Retinal pigment epithelial cell (primary cell): ENCODE results near the gene COLGALT1.
"Not testable (repeated sequence)": the region's sequence is repeated elsewhere in the genome, so short reads cannot be mapped to it uniquely, and the experiment has no call there.

Experiments
- DNase-seq: peaks from one replicate; pipeline ENCODE4 v3.0.0-alpha.2; 2010; ENCODE audit warnings: low read depth
- H3K4me3 ChIP-seq: 2 replicates; pipeline ENCODE4 v1.5.1; 2011; ENCODE audit warnings: mild to moderate bottlenecking, low read length, control low read depth, moderate library complexity
- TF ChIP-seq, protein P1 (sequence below): conservative IDR thresholded peaks from 2 replicates; pipeline ENCODE4 v1.5.1; 2011; ENCODE audit warnings: low read depth, low read length, control low read depth, inconsistent platforms

The COLGALT1 gene

DNA sequence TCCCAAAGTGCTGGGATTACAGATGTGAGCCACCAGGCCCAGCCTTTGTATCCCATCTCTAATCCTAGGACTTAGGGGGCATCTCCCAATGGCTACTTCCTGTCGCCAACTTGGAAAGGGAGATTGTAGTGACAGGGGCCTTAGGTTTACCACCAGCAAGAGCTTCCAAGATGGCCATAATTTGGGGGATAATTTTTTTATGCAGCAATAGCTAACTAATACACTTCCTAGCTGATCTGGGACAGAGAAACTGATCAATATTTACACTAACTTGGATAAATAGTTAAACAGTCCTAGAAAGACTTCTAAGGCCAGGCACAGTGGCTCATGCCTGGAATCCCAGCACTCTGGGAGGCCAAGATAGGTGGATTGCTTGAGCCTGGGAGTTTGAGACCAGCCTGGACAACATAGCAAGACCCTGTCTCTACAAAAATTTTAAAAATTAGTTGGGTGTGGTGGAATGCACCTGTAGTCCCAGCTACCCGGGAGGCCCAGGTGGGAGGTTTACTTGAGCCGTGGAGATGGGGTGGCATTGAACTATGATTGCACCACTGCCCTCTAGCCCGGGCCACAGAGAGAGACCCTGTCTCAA lies 5.3 kb upstream of the COLGALT1 start:
- no peak overlapping the region for H3K4me3 ChIP-seq
- TF ChIP-seq, protein P1, sequence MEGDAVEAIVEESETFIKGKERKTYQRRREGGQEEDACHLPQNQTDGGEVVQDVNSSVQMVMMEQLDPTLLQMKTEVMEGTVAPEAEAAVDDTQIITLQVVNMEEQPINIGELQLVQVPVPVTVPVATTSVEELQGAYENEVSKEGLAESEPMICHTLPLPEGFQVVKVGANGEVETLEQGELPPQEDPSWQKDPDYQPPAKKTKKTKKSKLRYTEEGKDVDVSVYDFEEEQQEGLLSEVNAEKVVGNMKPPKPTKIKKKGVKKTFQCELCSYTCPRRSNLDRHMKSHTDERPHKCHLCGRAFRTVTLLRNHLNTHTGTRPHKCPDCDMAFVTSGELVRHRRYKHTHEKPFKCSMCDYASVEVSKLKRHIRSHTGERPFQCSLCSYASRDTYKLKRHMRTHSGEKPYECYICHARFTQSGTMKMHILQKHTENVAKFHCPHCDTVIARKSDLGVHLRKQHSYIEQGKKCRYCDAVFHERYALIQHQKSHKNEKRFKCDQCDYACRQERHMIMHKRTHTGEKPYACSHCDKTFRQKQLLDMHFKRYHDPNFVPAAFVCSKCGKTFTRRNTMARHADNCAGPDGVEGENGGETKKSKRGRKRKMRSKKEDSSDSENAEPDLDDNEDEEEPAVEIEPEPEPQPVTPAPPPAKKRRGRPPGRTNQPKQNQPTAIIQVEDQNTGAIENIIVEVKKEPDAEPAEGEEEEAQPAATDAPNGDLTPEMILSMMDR = no peak
- no peak for DNase-seq

DNA sequence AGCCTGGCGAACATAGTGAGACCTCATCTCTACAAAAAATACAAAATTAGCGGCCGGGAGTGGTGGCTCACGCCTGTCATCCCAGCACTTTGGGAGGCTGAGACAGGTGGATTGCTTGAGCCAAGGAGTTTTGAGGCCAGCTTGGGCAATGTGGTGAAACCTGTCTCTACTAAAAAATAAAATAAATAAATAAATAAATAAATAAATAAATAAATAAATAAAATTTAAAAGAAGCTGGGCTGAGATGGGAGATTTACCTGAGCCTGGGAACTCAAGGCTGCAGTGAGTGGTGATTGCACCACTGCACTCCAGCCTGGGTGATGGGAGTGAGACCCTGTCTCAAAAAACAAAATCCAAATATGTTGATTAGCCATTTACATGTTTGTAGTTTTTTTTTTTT lies 2.7 kb upstream of the COLGALT1 start:
- DNase-seq, H3K4me3 ChIP-seq: not testable (repeated sequence)

DNA sequence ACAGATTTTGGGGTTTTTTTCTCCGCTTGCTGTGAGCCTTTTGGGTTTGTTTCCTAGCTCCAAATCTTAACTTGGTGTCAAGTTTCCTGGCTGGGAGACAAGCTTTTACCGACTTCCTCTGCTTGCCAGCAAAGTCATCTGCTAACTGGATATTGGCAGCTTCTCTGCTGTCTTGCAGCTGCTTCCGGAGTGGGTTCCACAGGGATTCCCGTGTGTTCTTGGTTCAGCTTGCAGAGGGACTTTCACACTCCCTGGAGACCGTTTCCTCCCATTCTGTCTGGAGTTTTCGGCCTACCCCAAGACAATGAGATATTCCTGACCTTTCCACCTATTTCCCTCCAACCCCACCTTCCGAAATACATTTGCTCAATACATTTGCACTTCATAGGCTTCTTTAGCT lies 2.2 kb upstream of the COLGALT1 start:
- no peak for DNase-seq

DNA sequence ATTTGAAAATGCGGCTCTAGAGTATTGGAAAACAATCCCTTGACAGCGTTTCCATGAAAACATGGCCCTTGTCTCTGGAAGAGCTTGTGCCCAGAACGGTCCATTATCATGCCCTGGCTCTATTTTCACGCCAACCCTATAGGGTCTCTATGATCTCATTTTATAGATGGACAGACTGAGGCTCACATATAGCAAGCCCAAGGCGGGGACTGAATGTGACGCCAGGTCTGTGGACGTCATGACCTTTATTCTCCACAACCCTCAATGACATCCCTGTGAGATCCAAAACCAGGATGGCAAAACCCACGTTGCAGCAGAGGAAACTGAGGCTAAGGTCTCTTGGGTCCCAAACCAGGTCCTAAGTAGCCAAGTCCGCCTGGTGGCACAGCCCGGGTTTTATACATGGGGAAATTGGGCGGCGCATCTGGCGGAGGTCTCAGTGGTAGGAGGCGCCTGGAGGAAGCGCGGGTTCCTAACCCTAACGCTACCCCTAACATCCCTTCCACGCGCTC lies 425 bp upstream of the COLGALT1 start:
- TF ChIP-seq, protein P1 = no peak
- no peak for DNase-seq
- peak overlapping the region; percentile 80 for H3K4me3 ChIP-seq

More for the DNA sequence above, 2.2 kb upstream of the COLGALT1 start:
- TF ChIP-seq, protein P1 = no peak
- H3K4me3 ChIP-seq = no peak overlapping the region

DNA sequence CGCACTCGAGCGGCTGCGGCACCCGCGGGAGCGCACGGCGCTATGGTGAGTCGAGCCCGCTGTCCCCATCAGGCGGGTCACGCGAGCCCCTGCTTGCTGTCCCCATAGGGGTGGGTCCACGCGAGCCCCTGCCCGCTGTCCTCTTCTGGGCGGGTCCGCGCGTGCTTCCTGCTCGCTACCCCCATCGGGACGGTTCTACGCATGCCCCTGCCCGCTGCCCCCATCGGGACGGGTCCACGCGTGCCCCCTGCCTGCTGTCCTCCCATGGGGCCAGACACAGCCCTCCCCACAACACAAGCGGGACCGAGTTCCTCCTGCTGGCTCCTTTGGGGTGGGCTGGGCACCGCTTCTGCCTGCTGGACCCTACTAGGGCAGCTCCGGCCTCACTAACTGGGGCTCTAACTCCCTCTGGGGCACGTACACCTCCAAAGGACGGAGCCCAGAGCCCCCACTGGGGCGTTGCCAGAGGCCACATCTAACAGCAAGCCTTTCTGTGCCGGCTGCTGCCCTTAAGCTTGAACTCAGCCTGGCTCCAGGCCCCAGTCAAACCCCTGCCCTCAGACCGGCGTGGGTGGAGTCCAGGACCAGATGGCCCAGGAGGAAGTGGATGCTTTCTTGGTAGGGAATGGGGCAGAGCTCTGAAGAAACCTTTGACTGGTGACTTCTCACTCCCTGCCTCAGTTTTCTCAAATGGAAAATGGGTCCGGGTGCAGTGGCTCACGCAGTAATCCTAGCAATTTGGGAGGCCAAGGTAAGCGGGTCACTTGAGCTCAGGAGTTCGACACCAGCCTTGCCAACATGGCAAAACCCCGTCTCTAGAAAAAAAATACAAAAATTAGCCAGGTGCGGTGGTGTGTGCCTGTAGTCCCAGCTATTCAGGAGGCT lies 722 bp downstream of the COLGALT1 start:
- H3K4me3 ChIP-seq = peak overlapping the region; percentile 80
- DNase-seq = no peak
- TF ChIP-seq, protein P1 = peak; percentile 2

DNA sequence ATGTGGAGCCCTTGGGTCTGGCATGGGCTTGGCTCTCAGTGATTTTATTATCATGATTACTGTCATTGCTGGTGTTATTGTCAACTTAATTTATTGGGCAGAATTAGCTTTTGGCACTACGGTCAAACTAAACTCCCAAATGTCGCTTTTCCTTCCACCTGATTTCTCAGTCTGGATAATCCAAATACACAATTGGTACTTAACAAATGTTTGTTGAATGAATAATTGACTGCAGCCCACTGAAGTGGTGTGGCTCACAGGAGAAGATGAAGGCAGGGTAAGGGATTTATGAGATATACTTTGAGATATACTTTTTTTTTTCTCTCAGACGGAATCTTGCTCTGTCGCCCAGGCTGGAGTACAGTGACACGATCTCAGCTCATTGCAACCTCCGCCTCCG lies 1.5 kb downstream of the COLGALT1 start:
- no peak for DNase-seq
- no peak overlapping the region for H3K4me3 ChIP-seq
- TF ChIP-seq, protein P1 = no peak

DNA sequence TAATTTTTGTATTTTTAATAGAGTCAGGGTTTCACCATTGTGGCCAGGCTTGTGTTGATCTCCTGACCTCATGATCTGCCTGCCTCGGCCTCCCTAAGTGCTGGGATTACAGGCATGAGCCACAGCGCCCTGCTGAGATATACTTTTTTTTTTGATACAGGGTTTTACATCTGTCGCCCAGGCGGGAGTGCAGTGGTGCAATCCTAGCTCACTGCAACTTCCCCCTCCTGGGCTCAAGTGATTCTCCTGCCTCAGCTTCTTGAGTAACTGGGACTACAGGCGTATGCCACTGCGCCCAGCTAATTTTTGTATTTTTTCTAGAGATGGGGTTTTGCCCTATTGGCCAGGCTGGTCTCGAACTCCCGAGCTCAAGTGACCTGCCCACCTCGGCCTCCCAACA lies 2.0 kb downstream of the COLGALT1 start:
- no peak for DNase-seq
- TF ChIP-seq, protein P1 = no peak
- no peak overlapping the region for H3K4me3 ChIP-seq
